Measurements from ENCODE around the gene MRPL28. TPM values are rescaled to one million over a fixed set of nuclear protein-coding genes. Genes with fewer than 3 reads are reported as not detected.
"Not testable (repeated sequence)": the region's sequence is repeated elsewhere in the genome, so short reads cannot be mapped to it uniquely, and the experiment has no call there.

The MRPL28 gene
- total RNA-seq, 1 donor from 2014 or later, result 82.2 TPM

GRCh38 chr16:379183-379960 lies 9.0 kb upstream of the MRPL28 start:
- peaks cover 23% of the 10 kb centered on the region for H3K79me2 ChIP-seq (ENCODE audit: low read depth)
- no peak overlapping the region for H2AFZ ChIP-seq (replicated peaks)
- no peaks in the 10 kb centered on the region for H3K9me3 ChIP-seq (ENCODE audit: low read depth)
- H3K36me3 ChIP-seq, result no peaks in the 10 kb centered on the region
- H4K20me1 ChIP-seq (ENCODE audit: low read depth), result peaks cover 50% of the 10 kb centered on the region
- Mint-ChIP-seq H3K27ac (no peak overlapping the region), H3K4me1 (peaks cover 27% of the 10 kb centered on the region), H3K4me3 (peak overlapping the region; percentile 86), H3K9me3 (no peaks in the 10 kb centered on the region), H3K36me3 (no peaks in the 10 kb centered on the region), H3K27me3 (ENCODE audit: insufficient read depth, low read depth) (peaks cover 13% of the 10 kb centered on the region)
- peak overlapping the region; percentile 31 for H3K4me2 ChIP-seq
- no peak overlapping the region for H3K27ac ChIP-seq
- no peak overlapping the region for H3K4me3 ChIP-seq
- TF ChIP-seq EZH2 (IDR thresholded peaks at IDR 0.05), result no peak
- TF ChIP-seq EZH2phosphoT487 (IDR thresholded peaks at IDR 0.05), result no peak
- TF ChIP-seq, protein P1, sequence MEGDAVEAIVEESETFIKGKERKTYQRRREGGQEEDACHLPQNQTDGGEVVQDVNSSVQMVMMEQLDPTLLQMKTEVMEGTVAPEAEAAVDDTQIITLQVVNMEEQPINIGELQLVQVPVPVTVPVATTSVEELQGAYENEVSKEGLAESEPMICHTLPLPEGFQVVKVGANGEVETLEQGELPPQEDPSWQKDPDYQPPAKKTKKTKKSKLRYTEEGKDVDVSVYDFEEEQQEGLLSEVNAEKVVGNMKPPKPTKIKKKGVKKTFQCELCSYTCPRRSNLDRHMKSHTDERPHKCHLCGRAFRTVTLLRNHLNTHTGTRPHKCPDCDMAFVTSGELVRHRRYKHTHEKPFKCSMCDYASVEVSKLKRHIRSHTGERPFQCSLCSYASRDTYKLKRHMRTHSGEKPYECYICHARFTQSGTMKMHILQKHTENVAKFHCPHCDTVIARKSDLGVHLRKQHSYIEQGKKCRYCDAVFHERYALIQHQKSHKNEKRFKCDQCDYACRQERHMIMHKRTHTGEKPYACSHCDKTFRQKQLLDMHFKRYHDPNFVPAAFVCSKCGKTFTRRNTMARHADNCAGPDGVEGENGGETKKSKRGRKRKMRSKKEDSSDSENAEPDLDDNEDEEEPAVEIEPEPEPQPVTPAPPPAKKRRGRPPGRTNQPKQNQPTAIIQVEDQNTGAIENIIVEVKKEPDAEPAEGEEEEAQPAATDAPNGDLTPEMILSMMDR (IDR thresholded peaks at IDR 0.05), result no peak
- no peak overlapping the region for H3K9ac ChIP-seq
- peaks cover 30% of the 10 kb centered on the region for H3K4me1 ChIP-seq
- H3F3A ChIP-seq (ENCODE audit: low read depth), result peaks cover 35% of the 10 kb centered on the region
- H3K27me3 ChIP-seq, result peaks cover 26% of the 10 kb centered on the region
- no peak for DNase-seq (ENCODE audit: low spot score)

DNA sequence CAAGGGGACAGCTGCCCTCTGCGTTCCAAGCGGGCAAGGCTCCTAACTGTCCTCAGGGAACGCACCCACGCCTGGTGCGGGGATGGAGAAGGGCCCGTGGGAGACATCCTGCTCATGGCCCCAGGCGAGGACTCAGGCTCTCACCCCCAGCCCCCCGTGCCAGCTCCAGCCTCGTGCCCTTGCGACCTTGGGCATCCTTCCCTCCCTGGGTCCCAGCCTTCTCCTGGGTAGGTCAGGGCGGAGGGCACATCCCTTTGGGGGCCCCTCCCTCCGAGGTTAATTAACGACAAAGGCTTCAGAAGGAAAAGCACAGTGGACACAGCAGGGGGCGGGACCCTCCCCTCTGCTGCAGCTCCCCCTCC lies 8.5 kb upstream of the MRPL28 start:
- Histone ChIP-seq H3K79me2 (ENCODE audit: low read depth) (peaks cover 23% of the 10 kb centered on the region), H3K4me2 (peak overlapping the region; percentile 31), H3K4me3 (no peak overlapping the region), H3K9me3 (ENCODE audit: low read depth) (no peaks in the 10 kb centered on the region), H2AFZ (replicated peaks) (no peak overlapping the region), H3F3A (ENCODE audit: low read depth) (peaks cover 30% of the 10 kb centered on the region), H3K27ac (no peak overlapping the region), H3K4me1 (peaks cover 27% of the 10 kb centered on the region), H4K20me1 (ENCODE audit: low read depth) (peaks cover 45% of the 10 kb centered on the region), H3K27me3 (peaks cover 20% of the 10 kb centered on the region), H3K9ac (no peak overlapping the region), H3K36me3 (no peaks in the 10 kb centered on the region)
- no peaks in the 10 kb centered on the region for H3K36me3 Mint-ChIP-seq
- peaks cover 21% of the 10 kb centered on the region for H3K4me1 Mint-ChIP-seq
- H3K4me3 Mint-ChIP-seq, result peak overlapping the region; percentile 38
- H3K9me3 Mint-ChIP-seq, result no peaks in the 10 kb centered on the region
- peaks cover 13% of the 10 kb centered on the region for H3K27me3 Mint-ChIP-seq (ENCODE audit: insufficient read depth, low read depth)
- no peak overlapping the region for H3K27ac Mint-ChIP-seq
- no peak for DNase-seq (ENCODE audit: low spot score)
- TF ChIP-seq, protein P1 (IDR thresholded peaks at IDR 0.05), result no peak
- no peak for TF ChIP-seq EZH2phosphoT487 (IDR thresholded peaks at IDR 0.05)
- TF ChIP-seq EZH2 (IDR thresholded peaks at IDR 0.05), result no peak

DNA sequence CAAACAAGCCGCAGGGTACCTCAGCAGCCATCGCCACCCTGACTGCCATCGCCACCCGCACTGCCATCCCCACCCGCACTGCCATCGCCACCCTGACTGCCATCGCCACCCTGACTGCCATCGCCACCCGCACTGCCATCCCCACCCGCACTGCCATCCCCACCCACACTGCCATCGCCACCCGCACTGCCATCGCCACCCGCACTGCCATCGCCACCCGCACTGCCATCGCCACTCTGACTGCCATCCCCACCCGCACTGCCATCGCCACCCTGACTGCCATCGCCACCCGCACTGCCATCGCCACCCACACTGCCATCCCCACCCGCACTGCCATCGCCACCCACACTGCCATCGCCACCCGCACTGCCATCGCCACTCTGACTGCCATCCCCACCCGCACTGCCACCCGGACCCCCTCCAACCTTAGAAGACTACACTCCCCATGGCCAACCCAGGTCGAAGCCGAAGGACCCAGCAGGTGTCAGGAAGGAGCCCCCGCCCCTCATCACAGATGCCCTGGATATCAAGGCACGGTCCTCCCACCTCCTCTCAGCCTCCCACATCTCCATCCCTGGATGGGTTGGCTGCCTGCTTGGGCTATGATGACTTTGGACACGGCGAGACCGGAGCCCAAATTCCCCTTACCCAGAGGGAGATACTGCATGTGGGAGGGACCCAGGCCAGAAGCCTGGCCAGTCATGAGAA lies 7.9 kb upstream of the MRPL28 start:
- DNase-seq (ENCODE audit: low spot score); H3K4me2 ChIP-seq; H3K9me3 Mint-ChIP-seq; H3K9me3 ChIP-seq (ENCODE audit: low read depth); H3K4me3 ChIP-seq; H3K36me3 ChIP-seq; H3K36me3 Mint-ChIP-seq; H3K27ac ChIP-seq; H3K27ac Mint-ChIP-seq; H2AFZ ChIP-seq (replicated peaks); H3K9ac ChIP-seq: not testable (repeated sequence)
- H3F3A ChIP-seq (ENCODE audit: low read depth), result peaks cover 24% of the 10 kb centered on the region
- H3K27me3 ChIP-seq, result peaks cover 15% of the 10 kb centered on the region
- peaks cover 23% of the 10 kb centered on the region for H3K79me2 ChIP-seq (ENCODE audit: low read depth)
- peaks cover 42% of the 10 kb centered on the region for H4K20me1 ChIP-seq (ENCODE audit: low read depth)
- H3K4me1 ChIP-seq, result peaks cover 21% of the 10 kb centered on the region
- Mint-ChIP-seq H3K4me1 (peaks cover 16% of the 10 kb centered on the region), H3K27me3 (ENCODE audit: insufficient read depth, low read depth) (peaks cover 12% of the 10 kb centered on the region), H3K4me3 (peak overlapping the region; percentile 38)

Measured in neural progenitor cell (in vitro differentiated cells).